Brain microvascular endothelial cell (primary cell): ENCODE results near the gene PURB.

Experiments used
- DNase-seq: peaks from one replicate; pipeline ENCODE4 v3.0.0-alpha.2; 2020
- H3K27ac ChIP-seq: fragments of 250-450 bp; sonication (Bioruptor Pico); 2 replicates; pipeline ENCODE4 v1.5.1; 2020; ENCODE audit warnings: mild to moderate bottlenecking, moderate library complexity
- H3K27me3 ChIP-seq: fragments of 250-450 bp; sonication (Bioruptor Pico); replicated peaks from 2 replicates; pipeline ENCODE4 v1.5.1; 2020; ENCODE audit warnings: mild to moderate bottlenecking
- H3K36me3 ChIP-seq: fragments of 250-450 bp; sonication (Bioruptor Pico); replicated peaks from 2 replicates; pipeline ENCODE4 v1.5.1; 2020; ENCODE audit warnings: mild to moderate bottlenecking
- H3K4me3 ChIP-seq: 2 replicates; pipeline ENCODE4 v1.5.1; 2011; ENCODE audit warnings: low read depth, mild to moderate bottlenecking, control low read depth, low read length, moderate library complexity
- in situ Hi-C: cut with HindIII; loops from 2 replicates; pipeline ENCODE4 v1.10.0; 2017; ENCODE audit warnings: low sequenced_read_pairs, low pct_ligation_motif_present
- TF ChIP-seq, protein P1 (sequence below): IDR thresholded peaks from 2 replicates; pipeline ENCODE4 v1.5.1; 2011; ENCODE audit warnings: low read depth, mild to moderate bottlenecking, moderate library complexity, low read length, control low read depth, inconsistent platforms; ENCODE audit errors: missing control alignments

The PURB gene

GRCh38 chr7:44897309-44897708 lies 12.0 kb upstream of the PURB start:
- no peak overlapping the region for H3K27ac ChIP-seq
- in situ Hi-C loops: no loop called here
- H3K27me3 ChIP-seq: no peaks in the 10 kb centered on the region
- TF ChIP-seq, protein P1, sequence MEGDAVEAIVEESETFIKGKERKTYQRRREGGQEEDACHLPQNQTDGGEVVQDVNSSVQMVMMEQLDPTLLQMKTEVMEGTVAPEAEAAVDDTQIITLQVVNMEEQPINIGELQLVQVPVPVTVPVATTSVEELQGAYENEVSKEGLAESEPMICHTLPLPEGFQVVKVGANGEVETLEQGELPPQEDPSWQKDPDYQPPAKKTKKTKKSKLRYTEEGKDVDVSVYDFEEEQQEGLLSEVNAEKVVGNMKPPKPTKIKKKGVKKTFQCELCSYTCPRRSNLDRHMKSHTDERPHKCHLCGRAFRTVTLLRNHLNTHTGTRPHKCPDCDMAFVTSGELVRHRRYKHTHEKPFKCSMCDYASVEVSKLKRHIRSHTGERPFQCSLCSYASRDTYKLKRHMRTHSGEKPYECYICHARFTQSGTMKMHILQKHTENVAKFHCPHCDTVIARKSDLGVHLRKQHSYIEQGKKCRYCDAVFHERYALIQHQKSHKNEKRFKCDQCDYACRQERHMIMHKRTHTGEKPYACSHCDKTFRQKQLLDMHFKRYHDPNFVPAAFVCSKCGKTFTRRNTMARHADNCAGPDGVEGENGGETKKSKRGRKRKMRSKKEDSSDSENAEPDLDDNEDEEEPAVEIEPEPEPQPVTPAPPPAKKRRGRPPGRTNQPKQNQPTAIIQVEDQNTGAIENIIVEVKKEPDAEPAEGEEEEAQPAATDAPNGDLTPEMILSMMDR: no peak
- H3K4me3 ChIP-seq: no peak overlapping the region
- no peaks in the 10 kb centered on the region for H3K36me3 ChIP-seq
- no peak for DNase-seq

DNA sequence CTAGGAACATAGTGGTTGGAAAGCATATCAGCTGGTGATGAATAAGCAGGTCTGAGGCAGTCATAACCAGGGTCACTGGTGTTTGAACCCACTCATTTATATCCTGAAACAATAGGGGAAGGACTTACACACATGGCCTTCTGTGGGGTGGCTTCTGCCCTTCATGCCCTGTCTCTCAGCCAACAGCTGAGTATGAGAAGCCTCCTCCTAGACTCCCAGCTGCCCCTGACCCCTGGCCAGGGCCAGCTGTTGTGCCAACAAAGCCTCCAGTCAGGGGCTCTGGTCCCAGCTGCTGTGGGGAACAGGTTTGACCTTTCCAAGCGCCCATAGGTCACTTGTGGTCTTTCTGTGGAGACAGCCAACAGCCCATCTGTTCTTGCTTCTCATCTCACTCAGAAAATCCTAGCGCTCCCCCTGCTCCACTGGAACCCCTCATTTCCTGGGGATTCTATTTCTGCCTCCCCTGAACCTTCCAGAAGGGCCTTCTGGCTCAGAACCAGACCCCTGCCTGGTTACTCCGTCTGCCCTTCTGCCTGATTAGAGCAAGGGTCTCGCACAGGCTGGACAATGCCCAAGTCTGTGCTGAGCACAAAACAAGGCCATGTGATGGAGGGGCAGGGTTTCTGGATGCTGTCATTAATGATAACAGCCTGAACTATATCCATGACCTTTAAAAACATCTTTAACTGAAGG lies 9.7 kb upstream of the PURB start:
- Histone ChIP-seq H3K27me3 (no peaks in the 10 kb centered on the region), H3K36me3 (no peaks in the 10 kb centered on the region), H3K4me3 (no peak overlapping the region), H3K27ac (no peak overlapping the region)
- no peak for DNase-seq
- TF ChIP-seq, protein P1: no peak
- in situ Hi-C loops: no loop called here

GRCh38 chr7:44893710-44894234 lies 8.4 kb upstream of the PURB start:
- no peak for DNase-seq
- in situ Hi-C loops: no loop called here

GRCh38 chr7:44891791-44892190 lies 6.5 kb upstream of the PURB start:
- Histone ChIP-seq H3K27ac (no peak overlapping the region), H3K27me3 (no peaks in the 10 kb centered on the region), H3K4me3 (no peak overlapping the region), H3K36me3 (no peaks in the 10 kb centered on the region)
- TF ChIP-seq, protein P1: no peak
- DNase-seq: no peak
- in situ Hi-C loops: no loop called here

More at GRCh38 chr7:44893710-44894234, 8.4 kb upstream of the PURB start:
- no peak overlapping the region for H3K4me3 ChIP-seq
- TF ChIP-seq, protein P1: no peak
- no peak overlapping the region for H3K27ac ChIP-seq
- no peaks in the 10 kb centered on the region for H3K27me3 ChIP-seq
- H3K36me3 ChIP-seq: no peaks in the 10 kb centered on the region

DNA sequence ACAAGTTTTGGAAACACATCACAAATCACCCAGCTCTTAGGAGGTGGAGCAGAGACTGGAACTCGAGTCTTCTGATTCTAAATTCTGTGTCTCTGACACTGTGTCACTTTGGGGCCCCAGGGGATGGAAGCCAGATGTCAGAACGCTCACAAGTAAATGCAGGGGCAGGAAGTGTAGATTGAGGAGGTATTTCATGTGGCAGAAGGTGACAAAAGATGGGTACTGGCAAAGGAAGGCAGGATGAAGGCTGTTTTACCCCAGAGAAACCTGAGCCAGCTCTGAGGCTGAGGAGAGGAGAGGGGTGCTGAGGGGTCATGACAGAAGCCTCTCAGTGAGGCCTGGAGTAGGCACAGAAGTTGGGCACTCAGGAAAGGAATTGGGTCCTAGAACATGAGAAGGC lies 6.0 kb upstream of the PURB start:
- Histone ChIP-seq H3K27me3 (no peaks in the 10 kb centered on the region), H3K36me3 (no peaks in the 10 kb centered on the region), H3K4me3 (no peak overlapping the region), H3K27ac (no peak overlapping the region)
- DNase-seq: no peak
- TF ChIP-seq, protein P1: no peak
- in situ Hi-C loops: no loop called here

GRCh38 chr7:44889086-44889781 lies 3.9 kb upstream of the PURB start:
- DNase-seq: no peak
- in situ Hi-C loops: no loop called here
- no peak overlapping the region for H3K4me3 ChIP-seq
- H3K36me3 ChIP-seq: peaks cover 4% of the 10 kb centered on the region
- no peaks in the 10 kb centered on the region for H3K27me3 ChIP-seq
- no peak overlapping the region for H3K27ac ChIP-seq
- TF ChIP-seq, protein P1: no peak
